Stimulated activated naive CD4-positive, alpha-beta T cell (primary cell): Measurements from ENCODE around the gene FXYD7.
A peak's percentile ranks its signal among the peaks of the same experiment; 100 is the strongest.

Source experiments
- DNase-seq, 6 experiments: peaks; one replicate each; lab custom pipeline; 2025; lab: John Stamatoyannopoulos, UW

The FXYD7 gene

DNA sequence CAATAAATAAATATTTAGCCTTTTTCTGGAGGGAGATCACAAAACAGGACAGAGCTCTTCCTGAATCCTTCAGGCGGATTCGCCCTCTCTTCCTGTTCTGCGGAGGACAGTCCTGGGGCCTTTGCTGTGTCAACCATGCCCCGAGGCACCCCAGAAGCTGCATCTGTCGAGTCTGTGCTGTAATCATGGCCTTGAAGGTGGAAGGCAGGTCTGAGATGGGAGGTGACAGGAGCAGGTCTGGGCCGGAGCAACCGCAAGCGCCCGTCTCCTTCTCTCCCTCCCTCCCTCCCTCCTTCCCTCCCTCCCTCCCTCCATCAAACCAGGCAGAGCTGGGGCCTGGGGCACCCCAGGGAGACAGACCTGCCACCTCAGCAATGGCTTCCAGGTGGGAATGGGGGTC lies 32.1 kb upstream of the FXYD7 start:
- no peak for DNase-seq

DNA sequence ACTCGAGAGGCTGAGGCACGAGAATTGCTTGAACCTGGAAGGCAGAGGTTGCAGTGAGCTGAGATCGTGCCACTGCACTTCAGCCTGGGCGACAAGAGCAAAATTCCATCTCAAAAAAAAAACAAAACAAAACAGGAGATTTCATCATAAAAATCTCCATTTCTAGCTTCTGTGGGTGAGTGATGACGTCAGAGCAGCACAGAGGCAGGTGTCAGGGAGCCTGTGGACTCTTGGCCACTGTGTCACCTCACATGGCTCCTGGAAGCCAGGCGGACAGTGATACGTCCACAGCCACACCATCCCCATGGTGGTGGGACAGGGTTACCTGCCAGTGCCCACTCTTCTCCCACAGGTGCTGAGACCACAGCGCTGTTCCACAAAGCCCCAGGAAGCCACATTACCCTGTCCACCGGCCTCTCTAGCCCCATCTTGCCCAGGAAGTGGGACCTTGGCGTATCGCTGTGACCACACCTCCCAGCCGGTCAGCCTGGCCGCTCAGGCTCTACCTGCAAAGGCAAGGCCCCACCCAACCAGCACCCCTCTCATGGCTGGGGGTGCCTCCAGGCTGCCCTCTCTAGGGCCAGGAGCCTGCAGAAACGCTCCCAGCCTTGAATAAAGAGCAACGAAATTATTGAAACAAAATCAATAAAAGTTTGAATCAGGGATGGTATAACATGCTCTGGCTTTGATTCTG lies 29.9 kb upstream of the FXYD7 start:
- DNase-seq = no peak

DNA sequence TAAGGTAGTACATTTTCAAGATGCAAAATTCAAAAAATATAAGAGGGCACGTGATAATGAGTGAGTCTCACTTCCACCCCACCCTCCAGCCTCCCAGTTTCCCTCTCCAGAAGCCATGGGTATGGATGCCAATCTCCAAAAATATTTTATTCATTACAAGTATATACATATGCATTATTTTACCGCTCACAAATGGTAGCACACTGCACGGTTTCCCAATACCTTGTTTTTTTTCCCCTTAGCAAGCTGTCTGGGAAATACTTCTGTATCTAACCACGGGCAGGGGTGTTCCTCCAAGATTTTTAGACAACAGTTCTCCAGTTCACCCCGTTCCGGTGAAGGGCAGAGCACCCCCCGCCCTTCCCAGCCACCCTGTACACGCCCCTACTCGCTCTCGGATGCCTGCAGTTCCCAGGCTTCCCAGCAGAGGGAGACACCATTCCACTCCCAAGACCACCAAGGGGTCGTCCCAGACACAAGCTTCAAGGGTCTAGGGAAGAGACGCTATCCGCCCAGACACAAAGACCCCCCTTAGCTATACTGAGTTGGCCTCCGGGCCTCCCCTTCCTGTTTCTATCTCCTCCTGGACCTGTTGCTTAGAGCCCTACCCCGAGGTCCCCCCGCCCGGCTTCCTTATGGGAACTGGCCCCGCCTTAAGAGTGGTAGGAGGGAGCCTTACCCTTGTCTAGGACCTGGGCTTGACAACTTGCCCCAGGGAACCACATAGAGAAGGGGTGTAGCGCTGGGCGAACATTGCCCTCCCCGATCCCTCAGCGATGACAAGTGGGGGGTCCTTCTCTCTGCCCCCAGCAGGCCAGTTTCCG lies 28.5 kb upstream of the FXYD7 start:
- DNase-seq = peak; percentile 20 to 75 (median 56)

GRCh38 chr19:35115177-35115951 lies 27.7 kb upstream of the FXYD7 start, which contains the start of gene FXYD3:
TSS of gene FXYD3 (plus strand) at chr19:35115823. CDS start at chr19:35119377, 3,554 bp downstream.
- no peak for DNase-seq

DNA sequence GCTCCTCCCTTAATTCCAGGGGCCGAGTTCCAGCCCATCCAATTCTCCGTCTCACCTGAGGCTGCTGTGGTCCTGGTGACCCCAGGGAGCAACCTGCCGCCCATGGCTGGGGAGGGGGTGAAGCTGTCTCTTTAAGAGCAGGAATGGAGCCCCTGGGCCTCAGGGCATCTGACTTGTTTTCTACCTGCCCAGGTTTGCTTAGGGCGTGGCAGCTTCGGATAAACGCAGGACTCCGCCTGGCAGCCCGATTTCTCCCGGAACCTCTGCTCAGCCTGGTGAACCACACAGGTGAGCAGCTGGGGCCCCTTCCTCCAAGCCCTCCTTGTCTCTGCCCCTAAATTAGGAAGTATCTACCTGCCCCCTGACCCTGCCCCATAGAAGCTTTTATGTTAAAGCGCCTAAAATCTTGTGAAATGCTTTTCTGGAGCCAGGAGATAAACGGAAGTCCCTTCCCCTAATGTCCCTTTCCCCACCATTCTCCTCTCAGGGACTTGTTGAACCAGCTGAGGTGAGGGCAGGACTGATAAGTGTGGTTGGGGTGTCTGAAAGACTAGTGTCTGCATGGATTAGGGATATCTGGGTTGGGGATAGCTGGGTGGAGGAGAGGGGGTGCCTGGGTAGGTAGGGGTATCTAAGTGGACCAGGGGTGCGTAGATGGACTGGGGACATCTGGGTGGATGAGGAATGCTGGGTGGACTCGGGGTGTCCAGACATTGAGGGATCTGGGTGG lies 26.8 kb upstream of the FXYD7 start:
- DNase-seq = no peak

GRCh38 chr19:35117116-35117515 lies 25.9 kb upstream of the FXYD7 start:
- DNase-seq = no peak

DNA sequence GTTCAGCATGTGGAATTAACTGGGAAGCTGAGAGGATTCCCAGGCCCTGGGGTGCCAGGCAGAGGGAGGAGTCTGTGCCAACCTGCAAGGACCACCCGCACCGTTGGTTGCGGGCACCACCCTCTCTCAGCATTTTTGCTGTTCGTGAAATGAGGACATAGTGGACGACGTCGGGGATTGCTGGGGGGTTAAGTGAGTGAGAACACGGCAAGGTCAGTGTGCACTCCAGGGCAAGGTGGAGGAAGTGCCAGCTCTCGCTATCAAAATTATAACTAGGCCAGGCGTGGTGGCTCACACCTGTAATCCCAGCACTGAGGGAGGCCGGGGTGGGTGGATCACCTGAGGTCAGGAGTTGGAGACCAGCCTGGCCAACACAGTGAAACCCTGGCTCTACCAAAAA lies 25.3 kb upstream of the FXYD7 start:
- no peak for DNase-seq

GRCh38 chr19:35118268-35119020 lies 24.6 kb upstream of the FXYD7 start:
- no peak for DNase-seq

- DNase-seq = no peak
Observed at GRCh38 chr19:35119091-35119490, 24.0 kb upstream of the FXYD7 start.

- DNase-seq = no peak
Observed at GRCh38 chr19:35119578-35120155, 23.4 kb upstream of the FXYD7 start.

GRCh38 chr19:35120492-35120891 lies 22.6 kb upstream of the FXYD7 start:
- DNase-seq = no peak

GRCh38 chr19:35120898-35121297 lies 22.2 kb upstream of the FXYD7 start:
- no peak for DNase-seq

GRCh38 chr19:35122687-35123551 lies 20.1 kb upstream of the FXYD7 start:
- no peak for DNase-seq

GRCh38 chr19:35123573-35123972 lies 19.5 kb upstream of the FXYD7 start:
- no peak for DNase-seq

DNA sequence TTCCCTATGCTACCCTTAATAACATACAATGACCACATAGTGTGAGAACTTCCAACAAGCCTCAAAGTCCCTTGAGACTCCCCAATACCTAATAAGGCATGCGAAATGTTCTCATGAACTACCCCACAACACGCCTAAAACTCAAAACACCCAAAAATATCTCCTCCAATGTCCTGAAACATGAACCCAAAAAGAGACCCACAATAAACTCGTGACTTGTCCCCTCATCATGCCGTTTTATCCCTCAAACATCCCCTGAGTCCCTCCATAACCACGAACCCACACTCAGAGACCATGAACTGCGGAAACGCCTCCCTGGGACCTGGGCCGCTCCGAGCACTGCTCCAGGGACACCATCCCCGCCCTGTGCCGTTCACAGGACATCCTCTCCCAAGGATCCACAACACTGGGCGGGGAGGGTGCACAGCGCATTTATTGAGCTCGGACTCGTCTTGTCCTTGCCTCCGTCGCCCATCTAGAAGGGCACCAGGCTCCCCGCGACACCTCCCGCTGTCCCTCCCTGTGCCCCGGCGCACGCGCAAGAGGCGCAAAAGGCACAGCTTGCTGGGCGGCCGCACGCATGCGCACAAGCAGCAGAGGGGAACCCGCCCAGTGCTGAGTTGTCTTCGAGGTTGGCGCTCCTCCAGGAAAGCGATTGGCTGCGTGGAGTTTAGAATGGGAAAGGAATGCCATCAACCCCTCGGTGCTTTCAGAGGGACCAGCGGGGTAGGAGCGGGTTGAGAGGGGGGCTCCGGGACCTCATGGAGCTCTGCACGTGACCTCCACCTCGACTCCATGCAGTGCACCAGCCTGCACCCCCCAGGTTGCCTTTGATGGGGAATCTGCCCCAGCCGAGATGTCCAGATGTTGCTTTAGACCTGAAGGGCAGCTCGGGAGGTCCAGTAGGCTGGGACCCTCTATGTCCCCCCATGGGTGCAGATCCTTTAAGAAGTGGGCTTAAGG lies 18.7 kb upstream of the FXYD7 start:
- DNase-seq = peak; percentile 68 to 87 (median 82)

- no peak for DNase-seq
Observed at GRCh38 chr19:35125270-35125717, 17.8 kb upstream of the FXYD7 start.

GRCh38 chr19:35125749-35126623 lies 17.1 kb upstream of the FXYD7 start:
- no peak for DNase-seq

DNA sequence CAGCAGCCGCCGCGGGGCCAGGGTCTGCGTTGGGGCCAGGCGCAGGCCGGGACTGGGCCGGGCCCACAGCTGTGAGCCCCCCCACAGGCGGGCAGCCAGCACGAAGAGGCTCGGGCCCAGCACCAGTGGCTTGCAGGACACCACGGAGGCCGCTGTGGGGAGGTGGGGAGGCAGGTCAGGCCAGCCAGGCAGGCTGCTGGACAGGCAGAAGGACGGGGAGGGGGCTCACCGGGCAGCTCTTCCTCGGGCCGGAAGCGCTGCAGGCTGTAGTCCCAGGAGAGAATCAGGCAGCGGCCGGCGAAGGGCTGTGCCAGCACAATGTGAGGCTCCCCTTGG lies 16.5 kb upstream of the FXYD7 start:
- DNase-seq = no peak
